K562 (cell line): ENCODE data around the gene SLX9. TPM values are rescaled to one million over a fixed set of nuclear protein-coding genes. Genes with fewer than 3 reads are reported as not detected.

Source experiments
- CREBBP ChIP-seq: IDR thresholded peaks from one replicate; pipeline ENCODE4 v1.6.1; 2012; ENCODE audit warnings: low read depth, mild to moderate bottlenecking, control low read depth, inconsistent platforms, low read length
- HOMEZ ChIP-seq: fragments of 250-450 bp; sonication (Bioruptor Pico); IDR thresholded peaks from 2 replicates; pipeline ENCODE4 v1.4.0; 2020; ENCODE audit warnings: mild to moderate bottlenecking, moderate library complexity
- MAFG ChIP-seq: fragments of 450-650 bp; conservative IDR thresholded peaks from 2 replicates; pipeline ENCODE4 v1.6.1; 2016; ENCODE audit warnings: missing genetic modification characterization, missing compliant biosample characterization
- NRF1 ChIP-seq, 2 experiments: fragments of 450-650 bp; IDR thresholded peaks in 1 of 2; conservative IDR thresholded peaks in 1 of 2; 2 replicates each; pipeline ENCODE4 v1.6.1; 2014; ENCODE audit warnings: mild to moderate bottlenecking in 2 of 2
- NUFIP1 ChIP-seq: fragments of 450-650 bp; IDR thresholded peaks from 2 replicates; pipeline ENCODE4 v1.6.1; 2018; ENCODE audit not compliant: partially characterized antibody
- PHB ChIP-seq: fragments of 250-450 bp; sonication (Bioruptor Pico); IDR thresholded peaks from 2 replicates; pipeline ENCODE4 v1.5.0; 2021
- POLR2H ChIP-seq: IDR thresholded peaks from 2 replicates; pipeline ENCODE4 v1.6.1; 2016; ENCODE audit warnings: missing genetic modification characterization, low read depth, mild to moderate bottlenecking, control low read depth, missing compliant biosample characterization, moderate library complexity
- SAP30 ChIP-seq: fragments of 200-600 bp; sonication (generic); IDR thresholded peaks from 2 replicates; pipeline ENCODE4 v1.6.1; 2012; ENCODE audit warnings: borderline replicate concordance, low read depth, mild to moderate bottlenecking, moderate library complexity, low read length, control low read depth, inconsistent platforms; ENCODE audit not compliant: insufficient read depth, poor library complexity, severe bottlenecking
- SIX5 ChIP-seq, 2 experiments: IDR thresholded peaks; 2 replicates each; pipeline ENCODE4 v1.6.1; 2011; ENCODE audit warnings: low read length in 2 of 2, borderline replicate concordance in 1 of 2, low read depth in 1 of 2, mild to moderate bottlenecking in 1 of 2, moderate library complexity in 1 of 2; ENCODE audit not compliant: insufficient read depth in 1 of 2
- SREBF2 ChIP-seq: sonication (generic); formaldehyde crosslinking; IDR thresholded peaks from 2 replicates; pipeline ENCODE4 v1.4.0; 2020; ENCODE audit warnings: mild to moderate bottlenecking, missing genetic modification reagents
- ZKSCAN1 ChIP-seq: fragments of 150-350 bp; IDR thresholded peaks from 2 replicates; pipeline ENCODE4 v1.6.1; 2016; ENCODE audit warnings: low read depth, low read length
- ZNF23 ChIP-seq: fragments of 250-450 bp; sonication (Bioruptor Pico); IDR thresholded peaks from 2 replicates; pipeline ENCODE4 v1.4.0; 2020; ENCODE audit warnings: mild to moderate bottlenecking
- ZNF282 ChIP-seq: sonication (generic); formaldehyde crosslinking; IDR thresholded peaks from 2 replicates; pipeline ENCODE4 v1.8.1; 2023; ENCODE audit warnings: missing genetic modification reagents
- ZNF589 ChIP-seq: fragments of 200-800 bp; sonication (Bioruptor generic); IDR thresholded peaks from 2 replicates; pipeline ENCODE4 v1.6.1; 2016; ENCODE audit warnings: low read depth, missing genetic modification characterization, missing compliant biosample characterization
- ZNF740 ChIP-seq, 3 experiments: fragments of 200-800 bp in 1 of 3; sonication (Bioruptor generic) in 1 of 3; sonication (generic) in 1 of 3; formaldehyde crosslinking in 1 of 3; IDR thresholded peaks; 2 replicates each; pipeline versions ENCODE4 v1.6.1 to v1.8.0; 2016 to 2022; ENCODE audit warnings: mild to moderate bottlenecking in 2 of 3, missing compliant biosample characterization in 2 of 3, missing genetic modification characterization in 2 of 3, missing genetic modification reagents in 1 of 3
- polyA plus RNA-seq, 8 experiments: library from polyadenylated mRNA; depleted of rRNA in 4 of 8; stranded (reverse) in 5 of 8; unstranded in 3 of 8; fragments of >200 nt; fragmentation: Nextera tagmentation in 2 of 8; fragmentation: Illumina TruSeq in 1 of 8; extraction: Ambion mirVana in 2 of 8; extraction: Trizol in 1 of 8; gene quantifications; 2 replicates each; pipeline versions ENCODE4 v1.2.1 to v1.2.3, GENCODE V29; 2011 to 2014; ENCODE audit warnings: inconsistent platforms in 1 of 8, missing spikeins in 1 of 8
- total RNA-seq, 7 experiments: library from RNA; depleted of rRNA in 6 of 7; stranded (reverse); fragments of >200 nt in 6 of 7; fragmentation: Illumina TruSeq in 2 of 7; extraction: Trizol in 2 of 7; gene quantifications; 2 replicates each; pipeline versions ENCODE4 v1.2.1 to v1.2.3, GENCODE V29; 2011 to 2021; ENCODE audit warnings: low replicate concordance in 1 of 7
- TF ChIP-seq, protein P1 (sequence below): sonication (generic); formaldehyde crosslinking; IDR thresholded peaks from 2 replicates; pipeline ENCODE4 v1.5.0; 2020; ENCODE audit warnings: missing genetic modification reagents
- TF ChIP-seq, protein P2 (sequence below): sonication (generic); formaldehyde crosslinking; IDR thresholded peaks from 2 replicates; pipeline ENCODE4 v1.4.0; 2020; ENCODE audit warnings: mild to moderate bottlenecking, missing genetic modification reagents

Gene SLX9
- total and polyA plus RNA-seq, 9 of the 15 experiments (the other 6 are each of a cell fraction or from before 2014, with no cell fraction given) = 1.2 to 75.5 (median 16.5) TPM

GRCh38 chr21:44939532-44940115 is at the start of gene SLX9 (continued):
- TF ChIP-seq NRF1 (conservative IDR thresholded peaks at IDR 0.05 in 1 of 2, IDR thresholded peaks at IDR 0.05 in 1 of 2) = peak; percentile 57 to 65; a peak in 3 of 4 replicates
- TF ChIP-seq ZNF23 (CRISPR knock-in tag) = no peak
- no peak for TF ChIP-seq ZNF282
- TF ChIP-seq MAFG (tag) = no peak
- no peak for TF ChIP-seq NUFIP1
- TF ChIP-seq, protein P1, sequence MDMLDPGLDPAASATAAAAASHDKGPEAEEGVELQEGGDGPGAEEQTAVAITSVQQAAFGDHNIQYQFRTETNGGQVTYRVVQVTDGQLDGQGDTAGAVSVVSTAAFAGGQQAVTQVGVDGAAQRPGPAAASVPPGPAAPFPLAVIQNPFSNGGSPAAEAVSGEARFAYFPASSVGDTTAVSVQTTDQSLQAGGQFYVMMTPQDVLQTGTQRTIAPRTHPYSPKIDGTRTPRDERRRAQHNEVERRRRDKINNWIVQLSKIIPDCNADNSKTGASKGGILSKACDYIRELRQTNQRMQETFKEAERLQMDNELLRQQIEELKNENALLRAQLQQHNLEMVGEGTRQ (CRISPR knock-in tag) = no peak
- no peak; the same call in 1 of the 2 replicates for TF ChIP-seq PHB (CRISPR knock-in tag)
- TF ChIP-seq ZNF589 = 0 out of 2 replicates have a peak, but pooled peaks have one; percentile 36
- TF ChIP-seq, protein P2, sequence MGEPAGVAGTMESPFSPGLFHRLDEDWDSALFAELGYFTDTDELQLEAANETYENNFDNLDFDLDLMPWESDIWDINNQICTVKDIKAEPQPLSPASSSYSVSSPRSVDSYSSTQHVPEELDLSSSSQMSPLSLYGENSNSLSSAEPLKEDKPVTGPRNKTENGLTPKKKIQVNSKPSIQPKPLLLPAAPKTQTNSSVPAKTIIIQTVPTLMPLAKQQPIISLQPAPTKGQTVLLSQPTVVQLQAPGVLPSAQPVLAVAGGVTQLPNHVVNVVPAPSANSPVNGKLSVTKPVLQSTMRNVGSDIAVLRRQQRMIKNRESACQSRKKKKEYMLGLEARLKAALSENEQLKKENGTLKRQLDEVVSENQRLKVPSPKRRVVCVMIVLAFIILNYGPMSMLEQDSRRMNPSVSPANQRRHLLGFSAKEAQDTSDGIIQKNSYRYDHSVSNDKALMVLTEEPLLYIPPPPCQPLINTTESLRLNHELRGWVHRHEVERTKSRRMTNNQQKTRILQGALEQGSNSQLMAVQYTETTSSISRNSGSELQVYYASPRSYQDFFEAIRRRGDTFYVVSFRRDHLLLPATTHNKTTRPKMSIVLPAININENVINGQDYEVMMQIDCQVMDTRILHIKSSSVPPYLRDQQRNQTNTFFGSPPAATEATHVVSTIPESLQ (CRISPR knock-in tag) = 0 out of 2 replicates have a peak, but pooled peaks have one; percentile 40
- peak; percentile 37; the same call in 1 of the 2 replicates for TF ChIP-seq ZNF740 (CRISPR knock-in tag; IDR thresholded peaks at IDR 0.05)
- no peak for TF ChIP-seq ZNF740 (tag; IDR thresholded peaks at IDR 0.05)
- TF ChIP-seq CREBBP = no peak
- no peak for TF ChIP-seq SAP30
- no peak for TF ChIP-seq POLR2H (tag)
- peak; percentile 24; the same call in 1 of the 2 replicates for TF ChIP-seq HOMEZ (CRISPR knock-in tag)
- TF ChIP-seq SREBF2 (CRISPR knock-in tag) = no peak
- TF ChIP-seq SIX5 (IDR thresholded peaks at IDR 0.05; ENCODE audit: borderline replicate concordance in 1 of 2, insufficient read depth in 1 of 2, low read depth in 1 of 2, low read length in 2 of 2) = peak; percentile 71 to 80; a peak in 3 of 4 replicates
- TF ChIP-seq ZKSCAN1 = peak; percentile 82
